NB4 (cell line): Measurements from ENCODE around the gene CA5B.
"Not testable (repeated sequence)": the region's sequence is repeated elsewhere in the genome, so short reads cannot be mapped to it uniquely, and the experiment has no call there.

Source experiments
- DNase-seq: peaks from one replicate; pipeline ENCODE4 v3.0.0; 2010; ENCODE audit warnings: low read depth
- H3K4me3 ChIP-seq: one replicate; pipeline ENCODE4 v1.5.1; 2011; ENCODE audit warnings: mild to moderate bottlenecking, low read depth, low read length, moderate library complexity
- MYC ChIP-seq: IDR thresholded peaks from 2 replicates; pipeline ENCODE4 v1.6.1; 2011; ENCODE audit warnings: low read depth, low read length
- POLR2A ChIP-seq: IDR thresholded peaks from 2 replicates; pipeline ENCODE4 v1.6.1; 2011; ENCODE audit warnings: mild to moderate bottlenecking; ENCODE audit not compliant: insufficient read length; ENCODE audit errors: extremely low read depth
- TF ChIP-seq, protein P1 (sequence below): IDR thresholded peaks from 2 replicates; pipeline ENCODE4 v1.6.1; 2011; ENCODE audit warnings: low read depth, low read length
- TF ChIP-seq, protein P2 (sequence below): IDR thresholded peaks from one replicate; pipeline ENCODE4 v1.5.1; 2012; ENCODE audit warnings: low read depth, low read length

The CA5B gene

DNA sequence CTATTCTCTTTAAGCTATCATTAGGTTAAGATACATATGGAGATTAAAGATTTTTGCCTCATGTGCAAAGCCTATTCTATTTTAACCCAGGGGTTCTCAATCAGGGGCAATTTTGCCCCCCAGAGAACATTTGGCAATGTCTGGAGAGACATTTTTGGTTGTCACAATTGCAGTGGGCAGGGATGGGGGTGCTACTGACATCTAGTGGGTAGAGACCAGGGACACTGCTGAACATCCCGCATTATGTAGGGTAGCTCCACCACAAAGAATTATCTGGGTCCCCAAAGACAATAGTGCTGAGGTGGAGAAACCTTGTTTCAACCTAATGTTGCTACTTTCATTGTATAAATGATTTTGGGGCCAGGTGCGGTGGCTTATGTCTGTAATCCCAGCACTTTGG, 13.2 kb upstream of the CA5B start:
- no peak overlapping the region for H3K4me3 ChIP-seq
- DNase-seq: no peak
- TF ChIP-seq, protein P1, sequence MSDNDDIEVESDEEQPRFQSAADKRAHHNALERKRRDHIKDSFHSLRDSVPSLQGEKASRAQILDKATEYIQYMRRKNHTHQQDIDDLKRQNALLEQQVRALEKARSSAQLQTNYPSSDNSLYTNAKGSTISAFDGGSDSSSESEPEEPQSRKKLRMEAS: no peak
- TF ChIP-seq POLR2A (no peak), MYC (no peak)
- TF ChIP-seq, protein P2, sequence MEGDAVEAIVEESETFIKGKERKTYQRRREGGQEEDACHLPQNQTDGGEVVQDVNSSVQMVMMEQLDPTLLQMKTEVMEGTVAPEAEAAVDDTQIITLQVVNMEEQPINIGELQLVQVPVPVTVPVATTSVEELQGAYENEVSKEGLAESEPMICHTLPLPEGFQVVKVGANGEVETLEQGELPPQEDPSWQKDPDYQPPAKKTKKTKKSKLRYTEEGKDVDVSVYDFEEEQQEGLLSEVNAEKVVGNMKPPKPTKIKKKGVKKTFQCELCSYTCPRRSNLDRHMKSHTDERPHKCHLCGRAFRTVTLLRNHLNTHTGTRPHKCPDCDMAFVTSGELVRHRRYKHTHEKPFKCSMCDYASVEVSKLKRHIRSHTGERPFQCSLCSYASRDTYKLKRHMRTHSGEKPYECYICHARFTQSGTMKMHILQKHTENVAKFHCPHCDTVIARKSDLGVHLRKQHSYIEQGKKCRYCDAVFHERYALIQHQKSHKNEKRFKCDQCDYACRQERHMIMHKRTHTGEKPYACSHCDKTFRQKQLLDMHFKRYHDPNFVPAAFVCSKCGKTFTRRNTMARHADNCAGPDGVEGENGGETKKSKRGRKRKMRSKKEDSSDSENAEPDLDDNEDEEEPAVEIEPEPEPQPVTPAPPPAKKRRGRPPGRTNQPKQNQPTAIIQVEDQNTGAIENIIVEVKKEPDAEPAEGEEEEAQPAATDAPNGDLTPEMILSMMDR: no peak

DNA sequence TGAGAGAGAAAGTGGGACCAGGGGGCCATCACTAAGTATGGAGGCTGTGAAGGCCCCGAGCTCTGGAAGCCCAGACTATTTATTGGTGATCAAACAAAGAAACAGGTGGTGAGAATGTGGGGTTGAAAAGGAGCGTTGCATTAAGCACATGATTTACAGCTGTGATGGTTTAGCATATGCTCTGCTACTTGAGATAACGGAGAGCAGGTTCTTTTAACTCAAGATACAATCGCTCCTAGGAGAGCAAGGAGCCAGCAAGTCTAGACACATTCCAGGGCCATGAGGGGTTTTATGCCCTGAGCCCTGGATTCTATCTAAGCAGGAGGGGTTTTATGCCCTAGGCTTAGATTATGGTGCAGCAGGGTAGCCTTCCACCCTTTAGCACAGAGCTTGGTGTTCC, 6.7 kb upstream of the CA5B start:
- not testable (repeated sequence) for DNase-seq, H3K4me3 ChIP-seq

DNA sequence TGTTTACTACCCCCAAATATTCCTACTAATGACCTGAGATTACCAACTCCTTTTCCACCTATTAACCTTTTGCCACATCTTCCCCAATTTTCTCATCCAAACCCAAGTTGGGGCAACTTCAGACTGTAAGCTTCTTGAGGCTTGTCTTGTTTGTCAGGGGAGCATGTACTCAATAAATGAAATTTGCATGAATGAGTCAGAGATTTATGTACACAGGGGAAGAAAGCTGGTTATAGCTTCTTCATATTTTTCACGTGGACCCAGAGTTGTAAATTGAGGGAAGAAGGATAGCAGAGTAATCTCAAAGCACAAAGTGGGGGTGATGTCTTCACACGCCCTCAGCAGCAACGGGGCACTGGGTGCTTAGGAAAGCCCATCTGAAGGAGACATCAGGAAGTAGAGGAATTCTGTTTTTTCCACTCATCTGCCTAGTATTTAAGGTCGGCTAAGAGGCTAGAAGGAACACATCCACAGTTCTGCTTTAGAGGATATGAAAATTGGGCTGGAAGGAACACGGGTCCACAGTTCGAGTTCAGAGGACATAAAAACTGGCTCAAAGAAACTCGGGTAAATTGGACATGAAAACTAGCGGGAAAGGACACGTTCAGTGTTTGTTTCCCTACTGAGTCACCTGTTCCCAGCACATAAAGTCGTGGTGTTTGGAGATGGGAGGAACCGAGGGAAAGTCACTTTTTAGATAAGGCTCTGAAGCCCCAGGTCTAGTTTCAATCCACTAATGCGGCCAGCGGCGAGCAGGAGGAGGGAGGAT, 696 bp upstream of the CA5B start:
- H3K4me3 ChIP-seq: no peak overlapping the region
- no peak for DNase-seq
- TF ChIP-seq POLR2A: no peak
- TF ChIP-seq, protein P1: no peak
- no peak for TF ChIP-seq MYC
- TF ChIP-seq, protein P2: no peak

DNA sequence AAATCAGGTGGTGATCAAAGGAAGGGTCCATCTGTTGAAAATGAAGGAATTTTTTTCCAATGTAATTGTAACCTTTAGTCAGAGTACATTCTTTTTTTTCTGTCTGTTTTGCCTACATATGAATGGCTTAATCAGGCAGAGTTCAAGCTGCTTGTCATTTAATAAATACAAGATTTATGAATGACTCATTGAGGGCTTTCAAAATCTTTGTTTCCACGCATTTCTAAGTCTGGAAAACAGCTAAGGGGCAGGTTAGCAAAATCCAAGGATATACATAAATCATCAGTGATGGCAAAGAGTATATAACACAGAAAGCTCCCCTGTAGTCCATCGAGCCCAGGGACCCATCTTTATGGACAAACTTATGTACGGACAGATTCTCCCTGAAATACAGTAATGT, 1.8 kb downstream of the CA5B start:
- TF ChIP-seq POLR2A (no peak), MYC (no peak)
- TF ChIP-seq, protein P1: no peak
- TF ChIP-seq, protein P2: no peak
- no peak overlapping the region for H3K4me3 ChIP-seq
- DNase-seq: no peak

DNA sequence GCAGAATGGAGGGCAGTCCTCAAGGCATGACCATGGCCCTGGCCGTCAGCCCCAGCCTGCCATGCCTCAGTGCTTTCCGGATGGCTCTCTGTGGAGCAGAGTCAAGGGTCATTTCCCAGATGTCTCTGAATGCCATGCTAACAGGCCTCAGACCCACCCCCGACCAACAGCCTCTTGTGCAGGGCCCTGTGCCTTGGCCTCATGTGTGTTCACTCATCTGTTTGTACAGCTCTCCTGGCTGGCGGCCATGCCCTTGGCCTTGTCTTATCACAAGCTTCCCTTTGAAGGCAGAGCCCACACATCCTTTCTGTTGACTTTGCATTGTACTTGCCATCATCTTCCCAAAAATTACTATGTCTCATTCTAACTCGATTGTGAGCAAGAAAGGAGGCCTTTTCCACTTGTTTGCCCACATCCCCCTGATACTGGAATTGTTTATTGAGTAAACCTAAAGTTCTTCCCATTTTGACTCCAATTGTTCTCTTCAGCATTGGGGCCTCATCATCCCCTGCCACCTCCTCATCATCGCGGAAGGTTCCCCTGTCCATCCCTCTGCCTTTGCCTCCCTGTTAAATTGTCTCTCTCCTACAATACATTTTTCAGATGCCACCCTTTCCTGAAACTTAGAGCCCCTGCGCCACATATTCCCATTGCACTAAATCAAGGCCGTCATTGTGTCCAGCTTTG, 6.3 kb downstream of the CA5B start:
- DNase-seq: no peak
- H3K4me3 ChIP-seq: no peak overlapping the region
- TF ChIP-seq, protein P1: no peak
- TF ChIP-seq, protein P2: no peak
- no peak for TF ChIP-seq MYC

DNA sequence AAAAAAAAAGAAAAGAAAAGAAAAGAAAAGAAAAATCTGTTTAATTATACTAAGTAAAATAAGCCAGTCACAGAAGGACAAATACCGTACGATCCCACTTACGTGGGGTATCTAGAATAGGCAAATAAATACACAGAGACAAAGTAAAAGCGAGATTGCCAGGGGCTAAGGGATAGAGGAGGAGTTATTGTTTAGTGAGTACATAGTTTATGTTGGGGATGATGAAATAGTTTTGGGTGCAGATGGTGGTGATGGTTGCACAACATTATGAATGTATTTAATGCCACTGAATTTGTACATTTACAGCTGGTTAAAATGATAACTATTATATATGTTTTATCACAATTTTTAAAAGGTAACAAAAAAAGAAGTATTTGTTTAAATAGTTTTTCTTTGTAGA, 7.1 kb downstream of the CA5B start:
- H3K4me3 ChIP-seq: no peak overlapping the region
- TF ChIP-seq, protein P1: no peak
- TF ChIP-seq POLR2A (no peak), MYC (no peak)
- TF ChIP-seq, protein P2: no peak
- DNase-seq: peak; percentile 51

DNA sequence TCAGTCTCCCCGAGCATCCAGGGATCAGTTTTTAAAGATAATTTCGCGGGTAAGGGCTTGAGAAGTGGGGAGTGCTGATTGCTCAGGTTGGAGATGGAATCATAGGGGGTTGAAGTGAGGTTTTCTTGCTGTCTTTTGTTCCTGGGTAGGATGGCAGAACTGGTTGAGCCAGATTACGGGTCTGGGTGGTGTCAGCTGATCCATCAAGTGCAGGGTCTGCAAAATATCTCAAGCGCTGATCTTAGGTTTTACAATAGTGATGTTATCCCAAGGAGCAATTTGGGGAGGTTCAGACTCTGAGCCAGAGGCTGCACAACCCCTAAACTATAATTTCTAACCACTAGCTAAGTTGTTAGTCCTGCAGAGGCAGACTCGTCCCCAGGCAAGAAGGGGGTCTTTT, 8.6 kb downstream of the CA5B start:
- H3K4me3 ChIP-seq, DNase-seq: not testable (repeated sequence)
